Loucy (cell line): ENCODE results near the gene UBL7.

Source experiments
- EZH2phosphoT487 ChIP-seq: fragments of 200-600 bp; IDR thresholded peaks from 2 replicates; pipeline ENCODE4 v1.6.1; 2018; ENCODE audit warnings: antibody characterized with exemption, mild to moderate bottlenecking, moderate library complexity, borderline replicate concordance
- TF ChIP-seq, protein P1 (sequence below): fragments of 200-600 bp; sonication (generic); conservative IDR thresholded peaks from 2 replicates; pipeline ENCODE4 v1.5.1; 2014; ENCODE audit warnings: mild to moderate bottlenecking, antibody characterized with exemption, low read length

DNA sequence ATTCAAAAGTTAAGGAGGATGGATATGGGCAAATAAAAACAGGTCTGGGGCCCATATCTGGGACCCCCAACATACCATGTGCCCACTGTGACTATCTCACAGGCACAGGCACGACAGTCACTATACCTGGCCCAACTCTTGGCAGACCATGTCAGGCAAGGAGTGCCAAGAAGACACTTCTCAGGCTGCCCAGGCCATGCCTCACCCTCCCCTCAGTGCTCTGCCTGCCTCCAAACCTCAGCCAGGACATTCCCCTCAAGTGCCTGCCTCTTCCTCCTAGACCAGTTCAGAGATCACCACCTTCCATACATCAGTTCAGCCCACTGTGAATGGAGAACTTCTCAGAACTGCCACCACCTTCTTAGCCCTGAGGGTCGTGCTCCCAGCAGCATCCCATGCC lies 22.8 kb downstream of the UBL7 start:
- TF ChIP-seq, protein P1, sequence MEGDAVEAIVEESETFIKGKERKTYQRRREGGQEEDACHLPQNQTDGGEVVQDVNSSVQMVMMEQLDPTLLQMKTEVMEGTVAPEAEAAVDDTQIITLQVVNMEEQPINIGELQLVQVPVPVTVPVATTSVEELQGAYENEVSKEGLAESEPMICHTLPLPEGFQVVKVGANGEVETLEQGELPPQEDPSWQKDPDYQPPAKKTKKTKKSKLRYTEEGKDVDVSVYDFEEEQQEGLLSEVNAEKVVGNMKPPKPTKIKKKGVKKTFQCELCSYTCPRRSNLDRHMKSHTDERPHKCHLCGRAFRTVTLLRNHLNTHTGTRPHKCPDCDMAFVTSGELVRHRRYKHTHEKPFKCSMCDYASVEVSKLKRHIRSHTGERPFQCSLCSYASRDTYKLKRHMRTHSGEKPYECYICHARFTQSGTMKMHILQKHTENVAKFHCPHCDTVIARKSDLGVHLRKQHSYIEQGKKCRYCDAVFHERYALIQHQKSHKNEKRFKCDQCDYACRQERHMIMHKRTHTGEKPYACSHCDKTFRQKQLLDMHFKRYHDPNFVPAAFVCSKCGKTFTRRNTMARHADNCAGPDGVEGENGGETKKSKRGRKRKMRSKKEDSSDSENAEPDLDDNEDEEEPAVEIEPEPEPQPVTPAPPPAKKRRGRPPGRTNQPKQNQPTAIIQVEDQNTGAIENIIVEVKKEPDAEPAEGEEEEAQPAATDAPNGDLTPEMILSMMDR = no peak
- TF ChIP-seq EZH2phosphoT487 = no peak
